Activated CD4-positive, alpha-beta T cell treated with anti-CD3 and anti-CD28 coated beads for 24 hours (primary cell): Measurements from ENCODE around the gene CTAGE4.
"Not testable (repeated sequence)": the region's sequence is repeated elsewhere in the genome, so short reads cannot be mapped to it uniquely, and the experiment has no call there.

Experiments used
- DNase-seq, 2 donors: peaks; one replicate each; pipeline ENCODE4 v3.0.0-alpha.2; 2020; ENCODE audit warnings: low read depth in 2 of 2

Gene CTAGE4, protein sequence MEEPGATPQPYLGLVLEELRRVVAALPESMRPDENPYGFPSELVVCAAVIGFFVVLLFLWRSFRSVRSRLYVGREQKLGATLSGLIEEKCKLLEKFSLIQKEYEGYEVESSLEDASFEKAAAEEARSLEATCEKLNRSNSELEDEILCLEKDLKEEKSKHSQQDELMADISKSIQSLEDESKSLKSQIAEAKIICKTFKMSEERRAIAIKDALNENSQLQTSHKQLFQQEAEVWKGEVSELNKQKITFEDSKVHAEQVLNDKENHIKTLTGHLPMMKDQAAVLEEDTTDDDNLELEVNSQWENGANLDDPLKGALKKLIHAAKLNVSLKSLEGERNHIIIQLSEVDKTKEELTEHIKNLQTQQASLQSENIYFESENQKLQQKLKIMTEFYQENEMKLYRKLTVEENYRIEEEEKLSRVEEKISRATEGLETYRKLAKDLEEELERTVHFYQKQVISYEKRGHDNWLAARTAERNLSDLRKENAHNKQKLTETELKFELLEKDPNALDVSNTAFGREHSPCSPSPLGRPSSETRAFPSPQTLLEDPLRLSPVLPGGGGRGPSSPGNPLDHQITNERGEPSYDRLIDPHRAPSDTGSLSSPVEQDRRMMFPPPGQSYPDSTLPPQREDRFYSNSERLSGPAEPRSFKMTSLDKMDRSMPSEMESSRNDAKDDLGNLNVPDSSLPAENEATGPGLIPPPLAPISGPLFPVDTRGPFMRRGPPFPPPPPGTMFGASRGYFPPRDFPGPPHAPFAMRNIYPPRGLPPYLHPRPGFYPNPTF

GRCh38 chr7:144183166-144183565 lies at the start of gene CTAGE4:
Gene CTAGE4, plus strand, starts transcription at chr7:144183466. Its CDS starts 38 bp downstream, at chr7:144183504.
- DNase-seq = not testable (repeated sequence)

GRCh38 chr7:144134116-144134515 lies 49.1 kb upstream of the CTAGE4 start:
- DNase-seq = no peak

DNA sequence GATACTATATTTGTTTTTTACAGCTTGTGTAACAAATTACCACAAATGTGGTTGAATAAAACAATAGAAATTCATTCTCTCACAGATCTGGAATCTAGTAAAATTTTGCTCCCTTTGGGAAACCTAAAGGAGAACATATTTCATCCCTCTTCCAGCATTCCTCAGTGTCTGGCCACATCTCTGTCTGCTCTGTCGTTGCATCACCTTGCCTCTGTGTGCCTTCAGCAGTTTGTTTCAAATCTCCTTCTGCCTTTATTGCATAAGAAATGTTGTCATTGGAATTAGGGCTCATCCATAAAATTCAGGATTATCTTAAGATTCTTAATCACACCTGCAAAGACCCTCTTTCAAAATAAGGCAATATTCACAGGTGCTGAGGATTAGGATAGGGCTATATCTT lies 45.8 kb upstream of the CTAGE4 start:
- no peak for DNase-seq

GRCh38 chr7:144142187-144142586 lies 41.1 kb upstream of the CTAGE4 start:
- no peak for DNase-seq

- no peak for DNase-seq
These were observed 38.8 kb upstream of the CTAGE4 start for GRCh38 chr7:144144426-144144825.

- DNase-seq = no peak
These were observed 34.9 kb upstream of the CTAGE4 start for GRCh38 chr7:144148224-144148827.

DNA sequence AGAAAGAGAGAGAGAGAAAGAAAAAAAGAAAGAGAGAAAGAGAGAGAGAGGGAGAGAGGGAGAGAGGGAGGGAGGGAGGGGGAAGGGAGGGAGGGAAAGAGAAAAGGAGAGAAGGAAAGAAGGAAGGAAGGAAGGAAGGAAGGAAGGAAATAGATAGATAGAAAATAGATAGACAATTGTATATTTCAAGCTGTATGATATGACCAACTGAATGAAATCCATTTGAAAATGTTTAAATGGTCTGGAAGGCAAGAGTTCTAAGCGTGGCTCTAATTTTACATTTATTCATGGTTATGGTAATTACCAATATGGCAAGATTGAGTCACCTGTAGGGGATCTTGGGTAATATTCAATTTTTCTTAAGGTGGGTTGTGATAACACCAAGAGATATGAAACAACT lies 24.4 kb upstream of the CTAGE4 start:
- DNase-seq = no peak

DNA sequence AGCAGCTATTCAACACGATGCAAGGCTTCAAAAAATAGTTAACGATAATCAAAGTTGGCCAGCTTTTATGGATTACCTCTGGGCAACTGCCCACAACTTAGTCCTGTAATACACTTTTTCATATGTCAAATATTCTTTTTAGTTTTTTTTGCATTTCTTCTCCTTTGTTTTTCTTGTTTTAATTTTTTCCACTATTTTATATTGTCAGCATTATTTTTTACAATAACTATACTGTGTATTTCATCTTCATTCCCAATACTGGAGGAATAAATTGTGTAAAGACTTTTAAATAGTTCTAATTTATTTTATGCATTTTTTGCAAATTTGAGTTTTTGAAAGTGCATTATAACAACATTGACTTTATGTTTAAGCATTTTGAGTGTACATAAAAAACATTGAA lies 18.5 kb upstream of the CTAGE4 start:
- no peak for DNase-seq

DNA sequence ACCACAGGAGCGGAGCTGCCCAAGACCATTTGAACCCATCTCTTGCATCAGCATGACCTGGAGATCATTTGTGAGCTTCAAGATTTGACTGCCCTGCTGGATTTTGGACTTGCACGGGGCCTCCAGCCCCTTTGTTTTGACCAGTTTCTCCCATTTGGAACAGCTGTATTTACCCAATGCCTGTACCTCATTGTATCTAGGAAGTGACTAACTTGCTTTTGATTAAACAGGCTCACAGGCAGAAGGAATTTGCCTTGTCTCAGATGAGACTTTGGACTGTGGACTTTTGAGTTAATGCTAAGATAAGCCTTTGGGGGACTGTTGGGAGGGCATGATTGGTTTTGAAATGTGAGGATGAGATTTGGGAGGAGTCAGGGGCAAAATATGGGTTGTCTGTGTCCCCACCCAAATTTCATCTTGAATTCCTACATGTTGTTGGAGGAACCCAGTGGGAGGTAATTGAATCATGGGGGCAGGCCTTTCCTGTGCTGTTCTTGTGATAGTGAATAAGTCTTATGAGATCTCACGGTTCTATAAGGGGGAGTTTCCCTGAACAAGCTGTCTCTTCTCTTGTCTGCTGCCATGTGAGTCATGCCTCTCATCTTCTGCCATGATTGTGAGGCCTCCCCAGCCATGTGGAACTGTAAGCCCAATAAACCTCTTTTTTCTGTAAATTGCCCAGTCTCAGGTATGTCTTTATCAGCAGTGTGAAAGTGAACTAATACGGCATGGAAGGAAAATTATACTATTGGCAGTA lies 11.5 kb upstream of the CTAGE4 start:
- not testable (repeated sequence) for DNase-seq

- no peak for DNase-seq
These were observed 8.7 kb upstream of the CTAGE4 start for GRCh38 chr7:144174613-144175012.

- DNase-seq = not testable (repeated sequence)
These were observed 4.7 kb upstream of the CTAGE4 start for GRCh38 chr7:144178380-144179164.

DNA sequence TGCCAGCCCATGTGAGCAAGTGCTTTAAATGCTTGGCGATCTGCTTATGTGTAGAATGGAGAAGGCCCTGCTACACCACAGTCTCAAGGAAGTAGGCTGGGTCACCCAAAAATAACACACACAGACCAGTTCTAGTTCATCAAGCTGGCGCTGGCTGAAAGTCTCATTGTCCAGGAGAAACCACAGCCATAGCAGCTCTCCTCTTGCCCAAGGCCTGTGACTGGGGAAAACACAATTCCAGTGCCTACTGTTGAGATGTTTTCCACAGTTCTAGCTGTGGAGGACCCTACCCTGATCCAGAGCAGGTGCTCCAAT lies 4.1 kb upstream of the CTAGE4 start:
- not testable (repeated sequence) for DNase-seq

GRCh38 chr7:144187848-144188247 lies 4.6 kb downstream of the CTAGE4 start:
- not testable (repeated sequence) for DNase-seq

DNA sequence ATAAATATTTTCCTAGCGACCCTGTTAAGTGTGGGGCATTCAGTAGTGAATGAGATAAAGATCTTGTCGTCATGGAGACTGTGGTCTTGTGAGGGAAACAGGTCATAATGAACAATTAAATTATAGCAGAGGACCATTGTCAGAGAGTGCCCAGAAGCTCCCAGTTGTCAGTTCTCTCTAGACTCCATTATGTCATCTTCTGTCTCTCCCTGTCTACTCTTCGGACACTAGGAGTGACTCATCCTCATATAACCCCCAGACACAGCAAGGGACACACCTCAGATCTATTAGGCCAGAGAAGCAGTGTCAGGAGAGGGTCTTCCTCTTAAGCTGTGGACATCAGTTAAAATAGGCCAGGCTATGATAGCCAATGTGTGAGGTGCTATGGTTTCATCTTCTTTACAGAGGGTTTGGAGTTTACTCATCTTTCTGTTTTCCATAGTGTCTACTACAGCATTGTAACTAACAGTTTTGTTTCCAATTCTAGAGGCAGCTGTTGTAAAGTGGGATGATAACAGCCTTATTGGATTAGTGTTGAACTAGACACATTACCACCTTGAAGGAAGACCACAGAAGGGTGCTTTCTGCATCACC lies 5.4 kb downstream of the CTAGE4 start:
- DNase-seq = not testable (repeated sequence)

GRCh38 chr7:144193782-144194181 lies 10.5 kb downstream of the CTAGE4 start:
- DNase-seq = not testable (repeated sequence)

- not testable (repeated sequence) for DNase-seq
These were observed 11.2 kb downstream of the CTAGE4 start for GRCh38 chr7:144194453-144194852.

DNA sequence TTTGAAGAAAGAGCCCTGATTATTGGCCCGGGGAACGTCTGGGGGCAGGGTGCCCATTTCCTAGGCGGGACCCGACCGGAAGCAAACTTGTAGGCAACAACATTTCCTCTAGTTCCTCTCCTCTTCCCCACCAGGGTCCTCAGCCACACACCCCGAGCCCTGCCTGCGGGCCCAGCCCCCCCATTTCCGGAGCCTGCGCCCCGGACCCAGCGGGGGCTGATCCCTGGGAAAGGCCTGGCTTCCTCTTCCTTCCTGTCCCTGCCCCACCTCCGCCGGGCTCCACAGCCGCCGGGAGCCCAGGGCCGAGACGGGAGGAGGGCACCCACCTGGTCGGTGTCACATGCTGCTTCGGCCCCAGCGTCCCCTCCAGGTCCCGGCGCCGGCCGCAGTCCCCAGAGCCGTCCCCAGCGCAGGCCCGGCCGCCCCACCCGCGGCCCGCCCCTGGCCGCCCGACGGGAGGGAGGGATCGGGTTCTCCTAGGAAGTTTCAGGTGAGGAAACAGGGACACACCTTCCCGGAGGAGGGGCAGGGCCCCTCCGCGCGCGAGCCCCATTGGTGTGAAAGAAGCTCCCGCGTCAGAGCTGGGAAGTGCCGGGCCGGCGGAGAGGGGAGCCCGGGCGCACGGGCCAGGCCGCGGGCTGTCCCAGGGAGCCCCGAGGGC lies 12.1 kb downstream of the CTAGE4 start, which contains the start of gene ARHGEF35:
ARHGEF35 (minus strand) TSS at position 622 of the 661 bp plus-strand sequence. CDS start 7,450 bp downstream, outside the sequence.
- DNase-seq = not testable (repeated sequence)

DNA sequence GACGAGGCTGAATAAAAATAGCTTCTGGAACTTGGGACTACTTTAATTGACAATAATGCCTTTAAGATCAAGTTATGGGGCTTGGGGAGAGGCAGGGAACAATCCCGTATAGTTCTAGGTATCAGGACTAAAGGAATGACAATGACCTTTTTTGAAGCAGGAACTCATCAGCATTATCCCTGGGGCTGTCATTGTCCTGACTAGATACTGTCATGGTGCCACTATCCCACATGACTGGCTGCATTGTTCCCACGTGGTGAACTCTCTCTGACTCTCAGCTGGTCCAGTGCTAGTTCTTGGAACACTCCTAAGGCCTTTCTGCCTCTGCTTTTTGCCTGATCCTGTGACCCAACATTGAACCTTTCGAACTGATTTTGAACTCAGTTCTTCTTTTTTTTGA lies 15.7 kb downstream of the CTAGE4 start:
- DNase-seq = not testable (repeated sequence)

- not testable (repeated sequence) for DNase-seq
These were observed 18.7 kb downstream of the CTAGE4 start for GRCh38 chr7:144201978-144202377.

- DNase-seq = not testable (repeated sequence)
These were observed 19.8 kb downstream of the CTAGE4 start for GRCh38 chr7:144203086-144203485.
